Ishikawa (cell line): ENCODE data around the gene GMEB2.

Source experiments
- CEBPB ChIP-seq: IDR thresholded peaks from 2 replicates; pipeline ENCODE4 v1.6.1; 2012
- CREB1 ChIP-seq: IDR thresholded peaks from 2 replicates; pipeline ENCODE4 v1.6.1; 2012; ENCODE audit warnings: low read depth
- EGR1 ChIP-seq: IDR thresholded peaks from 2 replicates; pipeline ENCODE4 v1.6.1; 2012
- EP300 ChIP-seq: IDR thresholded peaks from 2 replicates; pipeline ENCODE4 v1.6.1; 2012; ENCODE audit warnings: borderline replicate concordance
- FOXM1 ChIP-seq: IDR thresholded peaks from 2 replicates; pipeline ENCODE4 v1.6.1; 2012; ENCODE audit warnings: low read depth, borderline replicate concordance
- RAD21 ChIP-seq: IDR thresholded peaks from 2 replicates; pipeline ENCODE4 v1.6.1; 2012; ENCODE audit warnings: low read depth
- REST ChIP-seq: IDR thresholded peaks from 2 replicates; pipeline ENCODE4 v1.6.1; 2012; ENCODE audit warnings: low read depth, mild to moderate bottlenecking
- TAF1 ChIP-seq: IDR thresholded peaks from 2 replicates; pipeline ENCODE4 v1.6.1; 2012; ENCODE audit warnings: low read depth, mild to moderate bottlenecking
- TCF12 ChIP-seq: IDR thresholded peaks from 2 replicates; pipeline ENCODE4 v1.6.1; 2012; ENCODE audit warnings: low read depth
- TEAD4 ChIP-seq: IDR thresholded peaks from 2 replicates; pipeline ENCODE4 v1.6.1; 2012
- YY1 ChIP-seq: IDR thresholded peaks from 2 replicates; pipeline ENCODE4 v1.6.1; 2012; ENCODE audit warnings: low read depth
- ZBTB7A ChIP-seq: IDR thresholded peaks from 2 replicates; pipeline ENCODE4 v1.6.1; 2012; ENCODE audit warnings: low read depth
- TF ChIP-seq, protein P1 (sequence below): IDR thresholded peaks from 2 replicates; pipeline ENCODE4 v1.6.1; 2012

DNA sequence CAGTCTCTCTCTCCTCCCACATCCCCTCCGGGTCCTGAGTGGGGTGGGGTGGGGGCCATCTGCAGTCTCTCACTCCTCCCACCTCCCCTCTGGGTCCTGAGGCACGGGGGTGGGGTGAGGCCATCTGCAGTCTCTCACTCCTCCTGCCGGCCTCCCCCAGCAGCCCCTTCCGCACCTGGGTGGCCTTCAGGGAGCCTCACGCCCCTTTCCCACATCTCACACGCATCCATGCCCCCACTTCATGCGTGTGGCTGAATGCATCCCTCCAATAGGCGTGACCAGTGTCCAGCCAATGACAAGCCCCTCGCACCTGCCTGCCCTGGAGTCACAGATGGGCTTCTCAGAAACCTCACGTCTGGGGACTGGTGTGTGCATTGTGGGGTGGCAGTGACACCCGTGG lies 78.4 kb downstream of the GMEB2 start:
- no peak for TF ChIP-seq CEBPB
- no peak for TF ChIP-seq RAD21
- TF ChIP-seq TAF1 = no peak
- no peak for TF ChIP-seq EP300
- no peak for TF ChIP-seq FOXM1
- TF ChIP-seq, protein P1, sequence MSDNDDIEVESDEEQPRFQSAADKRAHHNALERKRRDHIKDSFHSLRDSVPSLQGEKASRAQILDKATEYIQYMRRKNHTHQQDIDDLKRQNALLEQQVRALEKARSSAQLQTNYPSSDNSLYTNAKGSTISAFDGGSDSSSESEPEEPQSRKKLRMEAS = no peak
- TF ChIP-seq YY1 = no peak
- TF ChIP-seq TCF12 = no peak
- no peak for TF ChIP-seq REST
- TF ChIP-seq CREB1 = no peak
- no peak for TF ChIP-seq ZBTB7A
- no peak for TF ChIP-seq EGR1
- no peak for TF ChIP-seq TEAD4
